ENCODE data around the gene MYH1.

The MYH1 gene

GRCh38 chr17:10482252-10482651 lies 36.1 kb downstream of the MYH1 start:
- DNase-seq (ENCODE audit: low read depth) = no peak
- H3K4me3 ChIP-seq (replicated peaks; ENCODE audit: low read depth, low read length) = no peak overlapping the region
- TF ChIP-seq CTCF (IDR thresholded peaks at IDR 0.05; ENCODE audit: low read length, missing control alignments) = no peak

GRCh38 chr17:10477701-10478100 lies 40.6 kb downstream of the MYH1 start:
- no peak for DNase-seq (ENCODE audit: low read depth)
- H3K4me3 ChIP-seq (replicated peaks; ENCODE audit: low read depth, low read length) = no peak overlapping the region
- TF ChIP-seq CTCF (IDR thresholded peaks at IDR 0.05; ENCODE audit: low read length, missing control alignments) = no peak

GRCh38 chr17:10474536-10474935 lies 43.8 kb downstream of the MYH1 start:
- no peak for DNase-seq (ENCODE audit: low read depth)
- no peak for TF ChIP-seq CTCF (IDR thresholded peaks at IDR 0.05; ENCODE audit: low read length, missing control alignments)
- H3K4me3 ChIP-seq (replicated peaks; ENCODE audit: low read depth, low read length) = no peak overlapping the region

DNA sequence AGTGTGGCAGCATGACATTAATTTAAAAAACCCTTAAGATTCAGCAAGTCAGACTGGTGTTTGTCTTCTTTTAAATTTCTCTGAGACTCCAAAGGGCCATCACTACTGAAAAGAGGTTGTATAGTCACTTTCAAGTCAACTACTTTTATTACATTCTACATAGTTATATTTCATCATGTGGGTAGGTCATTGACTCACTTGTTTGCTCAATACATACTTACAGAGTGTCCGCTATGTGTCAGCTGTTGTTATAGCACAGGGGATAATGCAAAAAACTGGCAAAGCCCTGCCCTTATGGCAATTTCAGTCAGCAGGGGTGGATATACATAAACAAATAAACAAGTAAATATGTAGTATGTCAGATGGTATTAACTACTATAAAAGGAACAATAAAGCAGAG lies 46.5 kb downstream of the MYH1 start:
- no peak for TF ChIP-seq CTCF (IDR thresholded peaks at IDR 0.05; ENCODE audit: low read length, missing control alignments)
- DNase-seq (ENCODE audit: low read depth) = peak; percentile 9
- no peak overlapping the region for H3K4me3 ChIP-seq (replicated peaks; ENCODE audit: low read depth, low read length)

- no peak for DNase-seq (ENCODE audit: low read depth)
- H3K4me3 ChIP-seq (replicated peaks; ENCODE audit: low read depth, low read length) = no peak within 1 kb of the TSS
- no peak for TF ChIP-seq CTCF (IDR thresholded peaks at IDR 0.05; ENCODE audit: low read length, missing control alignments)
Observed at GRCh38 chr17:10469459-10469858, 48.9 kb downstream of the MYH1 start, which contains the start of gene MYH4. MYH4 (minus strand) TSS chr17:10469559; CDS start chr17:10466745, 2,814 bp downstream.

DNA sequence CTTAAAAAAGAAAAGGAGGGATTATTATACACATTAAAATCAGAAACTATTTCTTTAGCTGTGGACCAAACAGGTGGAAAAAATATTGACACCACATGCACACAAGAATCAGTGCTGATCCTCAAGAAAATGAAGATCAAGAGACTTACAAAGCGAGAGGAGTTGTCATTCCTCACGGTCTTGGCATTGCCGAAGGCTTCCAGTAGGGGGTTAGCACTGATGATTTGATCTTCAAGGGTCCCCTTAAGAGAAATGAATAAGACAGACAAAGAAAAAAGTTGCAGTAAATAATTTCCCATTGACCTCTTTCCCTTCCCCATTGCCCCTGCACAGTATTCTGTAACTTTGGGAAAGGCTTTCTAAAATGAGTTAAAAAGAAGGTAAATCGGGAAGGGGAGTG lies 54.9 kb downstream of the MYH1 start:
- DNase-seq (ENCODE audit: low read depth) = no peak
- no peak overlapping the region for H3K4me3 ChIP-seq (replicated peaks; ENCODE audit: low read depth, low read length)
- TF ChIP-seq CTCF (IDR thresholded peaks at IDR 0.05; ENCODE audit: low read length, missing control alignments) = no peak

DNA sequence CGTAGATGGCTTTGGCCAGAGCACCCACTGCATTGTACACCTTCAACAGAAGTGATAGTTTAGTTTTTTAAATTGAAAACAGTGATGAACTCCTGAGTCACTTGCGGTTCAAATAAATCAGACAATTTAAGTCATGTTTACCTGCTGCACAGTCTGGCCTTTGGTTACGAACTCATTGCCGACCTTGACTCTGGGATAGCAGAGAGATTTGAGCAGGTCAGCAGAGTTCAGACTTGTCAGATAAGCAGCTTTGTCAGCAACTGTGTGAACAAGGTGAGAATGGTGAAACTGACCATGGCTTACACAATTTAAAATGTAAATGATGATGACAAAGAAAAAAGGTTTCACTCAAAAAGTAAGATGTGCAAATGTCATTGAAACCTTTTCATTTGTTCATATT lies 58.3 kb downstream of the MYH1 start:
- no peak for DNase-seq (ENCODE audit: low read depth)
- no peak for TF ChIP-seq CTCF (IDR thresholded peaks at IDR 0.05; ENCODE audit: low read length, missing control alignments)
- no peak overlapping the region for H3K4me3 ChIP-seq (replicated peaks; ENCODE audit: low read depth, low read length)

All from fibroblast of pulmonary artery (primary cell).